HCT116 (cell line): ENCODE results near the gene SPRED1.

Experiments used
- CEBPB ChIP-seq: IDR thresholded peaks from 2 replicates; pipeline ENCODE4 v1.6.1; 2012; ENCODE audit warnings: low read depth
- EZH2 ChIP-seq: fragments of 200-600 bp; sonication (generic); IDR thresholded peaks from 2 replicates; pipeline ENCODE4 v1.6.1; 2017; ENCODE audit warnings: antibody characterized with exemption, mixed run types
- EZH2phosphoT487 ChIP-seq: fragments of 200-600 bp; IDR thresholded peaks from 2 replicates; pipeline ENCODE4 v1.6.1; 2018; ENCODE audit warnings: antibody characterized with exemption, borderline replicate concordance
- JUND ChIP-seq: IDR thresholded peaks from 2 replicates; pipeline ENCODE4 v1.6.1; 2012
- POLR2A ChIP-seq: IDR thresholded peaks from 2 replicates; pipeline ENCODE4 v1.7.0; 2011; ENCODE audit warnings: borderline replicate concordance; ENCODE audit not compliant: insufficient read depth, insufficient read length; ENCODE audit errors: extremely low read depth
- POLR2AphosphoS5 ChIP-seq: IDR thresholded peaks from 2 replicates; pipeline ENCODE4 v1.6.1; 2011; ENCODE audit warnings: mild to moderate bottlenecking, low read depth, low read length, moderate library complexity
- RAD21 ChIP-seq: IDR thresholded peaks from 2 replicates; pipeline ENCODE4 v1.6.1; 2012; ENCODE audit warnings: low read depth, mild to moderate bottlenecking
- SP1 ChIP-seq: IDR thresholded peaks from 2 replicates; pipeline ENCODE4 v1.6.1; 2012; ENCODE audit warnings: low read depth
- YY1 ChIP-seq: IDR thresholded peaks from 2 replicates; pipeline ENCODE4 v1.6.1; 2011; ENCODE audit warnings: low read length, low read depth, moderate library complexity, mild to moderate bottlenecking; ENCODE audit not compliant: insufficient replicate concordance; ENCODE audit errors: extremely low read depth
- TF ChIP-seq, protein P1 (sequence below): IDR thresholded peaks from 2 replicates; pipeline ENCODE4 v1.6.1; 2012
- TF ChIP-seq, protein P2 (sequence below), 3 experiments: fragments of 200-600 bp in 1 of 3; sonication (generic) in 1 of 3; IDR thresholded peaks in 2 of 3; conservative IDR thresholded peaks in 1 of 3; 2 replicates each; pipeline ENCODE4 v1.5.1; 2012 to 2017; ENCODE audit warnings: low read depth in 2 of 3, low read length in 2 of 3, antibody characterized with exemption in 1 of 3, borderline replicate concordance in 1 of 3, control low read depth in 1 of 3, mild to moderate bottlenecking in 1 of 3, mixed read lengths in 1 of 3, mixed run types in 1 of 3, moderate library complexity in 1 of 3; ENCODE audit not compliant: insufficient read depth in 1 of 3
- TF ChIP-seq, protein P3 (sequence below): IDR thresholded peaks from 2 replicates; pipeline ENCODE4 v1.6.1; 2012

- TF ChIP-seq, protein P1, sequence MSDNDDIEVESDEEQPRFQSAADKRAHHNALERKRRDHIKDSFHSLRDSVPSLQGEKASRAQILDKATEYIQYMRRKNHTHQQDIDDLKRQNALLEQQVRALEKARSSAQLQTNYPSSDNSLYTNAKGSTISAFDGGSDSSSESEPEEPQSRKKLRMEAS: no peak
- TF ChIP-seq YY1 (no peak), POLR2AphosphoS5 (no peak), POLR2A (no peak), RAD21 (no peak), SP1 (no peak), JUND (no peak), EZH2phosphoT487 (no peak), EZH2 (no peak), CEBPB (no peak)
- TF ChIP-seq, protein P2, sequence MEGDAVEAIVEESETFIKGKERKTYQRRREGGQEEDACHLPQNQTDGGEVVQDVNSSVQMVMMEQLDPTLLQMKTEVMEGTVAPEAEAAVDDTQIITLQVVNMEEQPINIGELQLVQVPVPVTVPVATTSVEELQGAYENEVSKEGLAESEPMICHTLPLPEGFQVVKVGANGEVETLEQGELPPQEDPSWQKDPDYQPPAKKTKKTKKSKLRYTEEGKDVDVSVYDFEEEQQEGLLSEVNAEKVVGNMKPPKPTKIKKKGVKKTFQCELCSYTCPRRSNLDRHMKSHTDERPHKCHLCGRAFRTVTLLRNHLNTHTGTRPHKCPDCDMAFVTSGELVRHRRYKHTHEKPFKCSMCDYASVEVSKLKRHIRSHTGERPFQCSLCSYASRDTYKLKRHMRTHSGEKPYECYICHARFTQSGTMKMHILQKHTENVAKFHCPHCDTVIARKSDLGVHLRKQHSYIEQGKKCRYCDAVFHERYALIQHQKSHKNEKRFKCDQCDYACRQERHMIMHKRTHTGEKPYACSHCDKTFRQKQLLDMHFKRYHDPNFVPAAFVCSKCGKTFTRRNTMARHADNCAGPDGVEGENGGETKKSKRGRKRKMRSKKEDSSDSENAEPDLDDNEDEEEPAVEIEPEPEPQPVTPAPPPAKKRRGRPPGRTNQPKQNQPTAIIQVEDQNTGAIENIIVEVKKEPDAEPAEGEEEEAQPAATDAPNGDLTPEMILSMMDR (IDR thresholded peaks at IDR 0.05 in 2 of 3, conservative IDR thresholded peaks at IDR 0.05 in 1 of 3; ENCODE audit: borderline replicate concordance in 1 of 3, insufficient read depth in 1 of 3, low read depth in 2 of 3, low read length in 2 of 3): no peak
- TF ChIP-seq, protein P3, sequence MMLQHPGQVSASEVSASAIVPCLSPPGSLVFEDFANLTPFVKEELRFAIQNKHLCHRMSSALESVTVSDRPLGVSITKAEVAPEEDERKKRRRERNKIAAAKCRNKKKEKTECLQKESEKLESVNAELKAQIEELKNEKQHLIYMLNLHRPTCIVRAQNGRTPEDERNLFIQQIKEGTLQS: no peak
Observed at GRCh38 chr15:38266247-38266986, 13.8 kb downstream of the SPRED1 start.
